Right hindlimb (tissue), 1 donor: ENCODE results near the gene TUBGCP6.

Source experiments
- DNase-seq: peaks from one replicate; pipeline ENCODE4 v3.0.0-alpha.2; 2018

Gene TUBGCP6

GRCh38 chr22:50262460-50262911 lies 17.7 kb upstream of the TUBGCP6 start:
- no peak for DNase-seq

GRCh38 chr22:50261615-50262459 lies 17.0 kb upstream of the TUBGCP6 start, which contains the start of gene MAPK12:
MAPK12 (minus strand) TSS chr22:50261683; CDS start chr22:50261509, 174 bp downstream.
- DNase-seq: no peak

- peak; percentile 71 for DNase-seq
Observed at GRCh38 chr22:50260801-50261614, 16.2 kb upstream of the TUBGCP6 start.

- DNase-seq: no peak
Observed at GRCh38 chr22:50260434-50260800, 15.6 kb upstream of the TUBGCP6 start.

GRCh38 chr22:50259302-50259701 lies 14.5 kb upstream of the TUBGCP6 start:
- DNase-seq: no peak

GRCh38 chr22:50258361-50259292 lies 13.8 kb upstream of the TUBGCP6 start:
- no peak for DNase-seq

- DNase-seq: no peak
Observed at GRCh38 chr22:50257451-50258360, 12.9 kb upstream of the TUBGCP6 start.

- no peak for DNase-seq
Observed at GRCh38 chr22:50257041-50257440, 12.2 kb upstream of the TUBGCP6 start.

GRCh38 chr22:50256258-50256862 lies 11.5 kb upstream of the TUBGCP6 start:
- DNase-seq: no peak

GRCh38 chr22:50255607-50256006 lies 10.8 kb upstream of the TUBGCP6 start:
- DNase-seq: no peak

- no peak for DNase-seq
Observed at GRCh38 chr22:50255099-50255498, 10.3 kb upstream of the TUBGCP6 start.

- peak; percentile 15 for DNase-seq
Observed at GRCh38 chr22:50253941-50254340, 9.1 kb upstream of the TUBGCP6 start.

GRCh38 chr22:50253046-50253915 lies 8.5 kb upstream of the TUBGCP6 start:
- DNase-seq: peak; percentile 23

- peak; percentile 73 for DNase-seq
Observed at GRCh38 chr22:50252082-50253045, 7.5 kb upstream of the TUBGCP6 start.

GRCh38 chr22:50251477-50252081 lies 6.8 kb upstream of the TUBGCP6 start:
- DNase-seq: no peak

- DNase-seq: peak; percentile 82
Observed at GRCh38 chr22:50250555-50251476, 6.0 kb upstream of the TUBGCP6 start, which contains the start of gene HDAC10. HDAC10 (minus strand) TSS chr22:50251265; CDS start chr22:50251032, 233 bp downstream.

- DNase-seq: no peak
Observed at GRCh38 chr22:50250249-50250554, 5.4 kb upstream of the TUBGCP6 start.
